ENCODE measurements around the gene LAMC3.
"Not testable (repeated sequence)": the region's sequence is repeated elsewhere in the genome, so short reads cannot be mapped to it uniquely, and the experiment has no call there.

The LAMC3 gene

GRCh38 chr9:130992682-130993032, 16.3 kb upstream of the LAMC3 start:
- DNase-seq = no peak

GRCh38 chr9:130993303-130994030, 15.5 kb upstream of the LAMC3 start:
- no peak for DNase-seq

GRCh38 chr9:130994135-130995085, 14.6 kb upstream of the LAMC3 start:
- peak; percentile 17 for DNase-seq

- peak; percentile 67 for DNase-seq
Observed at GRCh38 chr9:130995086-130996011, 13.6 kb upstream of the LAMC3 start.

- no peak for DNase-seq
Observed at GRCh38 chr9:130996205-130996604, 12.8 kb upstream of the LAMC3 start.

- no peak for DNase-seq
Observed at GRCh38 chr9:130996676-130997394, 12.1 kb upstream of the LAMC3 start.

- no peak for DNase-seq
Observed at GRCh38 chr9:130997395-130997684, 11.6 kb upstream of the LAMC3 start.

- peak; percentile 78 for DNase-seq
Observed at GRCh38 chr9:130997925-130998596, 10.9 kb upstream of the LAMC3 start.

GRCh38 chr9:130998597-130999244, 10.3 kb upstream of the LAMC3 start:
- no peak for DNase-seq

- no peak for DNase-seq
Observed at GRCh38 chr9:130999245-130999623, 9.7 kb upstream of the LAMC3 start.

GRCh38 chr9:131000526-131000925, 8.4 kb upstream of the LAMC3 start:
- not testable (repeated sequence) for DNase-seq

GRCh38 chr9:131001021-131001420, 8.0 kb upstream of the LAMC3 start:
- DNase-seq = no peak

GRCh38 chr9:131001990-131002389, 7.0 kb upstream of the LAMC3 start:
- DNase-seq = no peak

GRCh38 chr9:131006601-131007000, 2.4 kb upstream of the LAMC3 start:
- DNase-seq = no peak

- DNase-seq = no peak
Observed at GRCh38 chr9:131008086-131008485, 888 bp upstream of the LAMC3 start.

- no peak for DNase-seq
Observed at GRCh38 chr9:131008563-131008908, 438 bp upstream of the LAMC3 start.

GRCh38 chr9:131010482-131011273, 1.7 kb downstream of the LAMC3 start:
- DNase-seq = no peak

- no peak for DNase-seq
Observed at GRCh38 chr9:131011274-131012022, 2.5 kb downstream of the LAMC3 start.

- DNase-seq = no peak
Observed at GRCh38 chr9:131012023-131012334, 3.0 kb downstream of the LAMC3 start.

- DNase-seq = no peak
Observed at GRCh38 chr9:131012396-131012917, 3.5 kb downstream of the LAMC3 start.
